DOHH2 (cell line): ENCODE results near the gene COL5A1.

ENCODE experiments used
- EZH2phosphoT487 ChIP-seq: fragments of 200-600 bp; sonication (generic); IDR thresholded peaks from 2 replicates; pipeline ENCODE4 v1.6.1; 2017; ENCODE audit warnings: borderline replicate concordance, mild to moderate bottlenecking, antibody characterized with exemption, low read length, moderate library complexity, mixed read lengths
- TF ChIP-seq, protein P1 (sequence below): fragments of 200-600 bp; sonication (generic); IDR thresholded peaks from one replicate; pipeline ENCODE4 v1.5.1; 2014; ENCODE audit warnings: antibody characterized with exemption, mild to moderate bottlenecking, low read depth, low read length; ENCODE audit not compliant: poor library complexity, severe bottlenecking

DNA sequence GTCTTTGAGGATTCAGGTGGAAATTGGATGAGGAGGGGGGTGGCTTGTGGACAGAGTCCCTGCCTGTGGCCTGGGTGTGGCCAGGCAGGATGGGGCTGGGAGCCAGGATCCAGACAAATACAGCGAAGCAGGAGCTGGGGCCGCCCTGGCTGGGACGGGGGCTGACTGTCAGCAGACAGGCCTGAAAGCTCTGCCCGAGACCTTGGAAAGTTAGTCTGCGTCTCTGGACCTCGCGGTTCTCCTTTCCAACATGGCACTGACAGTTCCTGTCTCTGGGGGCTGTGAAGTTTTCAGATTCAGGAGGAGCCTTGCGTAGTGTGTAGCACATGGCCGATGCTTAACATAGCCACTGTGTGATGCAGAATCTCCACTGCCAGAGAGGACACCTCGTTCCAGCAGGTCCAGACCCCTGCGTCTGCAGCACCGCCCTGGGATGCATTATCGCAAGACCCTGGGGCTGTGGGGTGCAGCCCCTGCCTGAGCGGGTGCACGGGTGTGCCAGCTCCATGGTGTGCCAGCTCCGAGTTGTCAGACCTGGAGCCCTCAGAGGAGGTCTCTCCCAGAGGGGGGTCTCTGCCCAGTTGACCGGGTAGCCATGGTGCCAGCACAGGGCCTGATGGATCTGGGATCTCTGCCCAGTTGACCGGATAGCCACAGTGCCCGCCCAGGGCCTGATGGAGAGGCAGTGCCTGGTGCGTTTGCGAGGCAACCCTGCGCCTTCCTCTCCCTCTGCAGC lies 89.3 kb downstream of the COL5A1 start:
- TF ChIP-seq, protein P1, sequence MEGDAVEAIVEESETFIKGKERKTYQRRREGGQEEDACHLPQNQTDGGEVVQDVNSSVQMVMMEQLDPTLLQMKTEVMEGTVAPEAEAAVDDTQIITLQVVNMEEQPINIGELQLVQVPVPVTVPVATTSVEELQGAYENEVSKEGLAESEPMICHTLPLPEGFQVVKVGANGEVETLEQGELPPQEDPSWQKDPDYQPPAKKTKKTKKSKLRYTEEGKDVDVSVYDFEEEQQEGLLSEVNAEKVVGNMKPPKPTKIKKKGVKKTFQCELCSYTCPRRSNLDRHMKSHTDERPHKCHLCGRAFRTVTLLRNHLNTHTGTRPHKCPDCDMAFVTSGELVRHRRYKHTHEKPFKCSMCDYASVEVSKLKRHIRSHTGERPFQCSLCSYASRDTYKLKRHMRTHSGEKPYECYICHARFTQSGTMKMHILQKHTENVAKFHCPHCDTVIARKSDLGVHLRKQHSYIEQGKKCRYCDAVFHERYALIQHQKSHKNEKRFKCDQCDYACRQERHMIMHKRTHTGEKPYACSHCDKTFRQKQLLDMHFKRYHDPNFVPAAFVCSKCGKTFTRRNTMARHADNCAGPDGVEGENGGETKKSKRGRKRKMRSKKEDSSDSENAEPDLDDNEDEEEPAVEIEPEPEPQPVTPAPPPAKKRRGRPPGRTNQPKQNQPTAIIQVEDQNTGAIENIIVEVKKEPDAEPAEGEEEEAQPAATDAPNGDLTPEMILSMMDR = no peak
- no peak for TF ChIP-seq EZH2phosphoT487
